IMR-90 (cell line): ENCODE measurements around the gene FOCAD. TPM values are rescaled to one million over a fixed set of nuclear protein-coding genes. Genes with fewer than 3 reads are reported as not detected.

Source experiments
- ATAC-seq: fragments of 200-7000 bp; cut with Tn5 transposase; 2 replicates; pipeline ENCODE4 v1.9.1; 2020; ENCODE audit warnings: low read depth, mild to moderate bottlenecking, moderate library complexity
- BruUV-seq: library from RNA; stranded (reverse); fragments of 400-500 nt; replicated peaks from 2 replicates; lab custom pipeline; 2021; lab: Mats Ljungman, UMichigan
- CTCF ChIA-PET: fragments of 300-600 bp; formaldehyde crosslinking; extraction: SDS; loops from one replicate; lab custom pipeline; 2021; ENCODE audit warnings: antibody characterized with exemption; lab: Yijun Ruan, JAX
- POLR2A ChIA-PET: fragments of 300-600 bp; sonication (Branson Sonifier 250); formaldehyde crosslinking; loops from one replicate; lab custom pipeline; 2022; ENCODE audit warnings: antibody characterized with exemption; ENCODE audit not compliant: unreplicated experiment; lab: Charles Lee
- DNase-seq: peaks from one replicate; pipeline ENCODE4 v3.0.0; 2013
- H2AFZ ChIP-seq: replicated peaks from 2 replicates; pipeline ENCODE3; 2013; ENCODE audit warnings: low read length, mild to moderate bottlenecking; ENCODE audit not compliant: poor library complexity
- H2AK5ac ChIP-seq: 2 replicates; pipeline ENCODE4 v1.6.1; 2013; ENCODE audit warnings: low read depth, low read length, inconsistent platforms
- H2AK9ac ChIP-seq: replicated peaks from 2 replicates; pipeline ENCODE3; 2013; ENCODE audit warnings: mild to moderate bottlenecking, low read depth, low read length, moderate library complexity; ENCODE audit not compliant: poor library complexity
- H2BK120ac ChIP-seq: 2 replicates; pipeline ENCODE4 v1.6.1; 2013; ENCODE audit warnings: low read depth, low read length, inconsistent platforms
- H2BK15ac ChIP-seq: 3 replicates; pipeline ENCODE4 v1.6.1; 2013; ENCODE audit warnings: low read depth, low read length, inconsistent platforms
- H2BK20ac ChIP-seq: 2 replicates; pipeline ENCODE4 v1.6.1; 2013; ENCODE audit warnings: low read depth, mild to moderate bottlenecking, inconsistent platforms, low read length, moderate library complexity
- H2BK5ac ChIP-seq: 2 replicates; pipeline ENCODE4 v1.6.1; 2013; ENCODE audit warnings: mild to moderate bottlenecking, low read depth, low read length, inconsistent platforms; ENCODE audit not compliant: poor library complexity, severe bottlenecking
- H3K14ac ChIP-seq: replicated peaks from 2 replicates; pipeline ENCODE4 v1.6.1; 2013; ENCODE audit warnings: low read depth, low read length, inconsistent platforms
- H3K18ac ChIP-seq: 2 replicates; pipeline ENCODE4 v1.6.1; 2013; ENCODE audit warnings: low read depth, low read length, control low read depth
- H3K23ac ChIP-seq: 2 replicates; pipeline ENCODE4 v1.6.1; 2013; ENCODE audit warnings: low read depth, low read length, inconsistent platforms
- H3K27ac ChIP-seq: 2 replicates; pipeline ENCODE4 v1.5.1; 2013; ENCODE audit warnings: mild to moderate bottlenecking, control low read depth, low read length; ENCODE audit not compliant: insufficient read depth
- H3K27me3 ChIP-seq: 2 replicates; pipeline ENCODE4 v1.6.1; 2013; ENCODE audit warnings: low read length; ENCODE audit not compliant: control insufficient read depth, insufficient read depth
- H3K36me3 ChIP-seq: 2 replicates; pipeline ENCODE4 v1.6.1; 2013; ENCODE audit warnings: low read length, mixed read lengths; ENCODE audit not compliant: control insufficient read depth, insufficient read depth
- H3K4ac ChIP-seq: 2 replicates; pipeline ENCODE4 v1.6.1; 2013; ENCODE audit warnings: low read depth, low read length, inconsistent platforms
- H3K4me1 ChIP-seq: 2 replicates; pipeline ENCODE4 v1.6.1; 2013; ENCODE audit warnings: low read length, mixed read lengths; ENCODE audit not compliant: control insufficient read depth, insufficient read depth
- H3K4me2 ChIP-seq: 2 replicates; pipeline ENCODE4 v1.6.1; 2013; ENCODE audit warnings: low read depth, mild to moderate bottlenecking, control low read depth, low read length, moderate library complexity
- H3K4me3 ChIP-seq: 2 replicates; pipeline ENCODE4 v1.5.1; 2013; ENCODE audit warnings: low read depth, mild to moderate bottlenecking, control low read depth, low read length, moderate library complexity; ENCODE audit not compliant: insufficient read depth
- H3K56ac ChIP-seq: 2 replicates; pipeline ENCODE4 v1.6.1; 2013; ENCODE audit warnings: low read length, inconsistent platforms; ENCODE audit not compliant: insufficient read depth; ENCODE audit errors: extremely low read depth
- H3K79me1 ChIP-seq, 2 experiments: 2 replicates each; pipeline ENCODE4 v1.6.1; 2013; ENCODE audit warnings: low read length in 2 of 2, inconsistent platforms in 1 of 2, low read depth in 1 of 2
- H3K9ac ChIP-seq: 2 replicates; pipeline ENCODE4 v1.6.1; 2013; ENCODE audit warnings: low read depth, low read length, control low read depth
- H3K9me1 ChIP-seq: 2 replicates; pipeline ENCODE4 v1.6.1; 2013; ENCODE audit warnings: low read length, inconsistent platforms; ENCODE audit not compliant: insufficient read depth
- H3K9me3 ChIP-seq: 2 replicates; pipeline ENCODE4 v1.6.1; 2013; ENCODE audit warnings: low read length; ENCODE audit not compliant: control insufficient read depth, insufficient read depth
- H4K20me1 ChIP-seq: 2 replicates; pipeline ENCODE4 v1.6.1; 2013; ENCODE audit warnings: low read length, inconsistent platforms; ENCODE audit not compliant: insufficient read depth
- H4K5ac ChIP-seq: 2 replicates; pipeline ENCODE4 v1.6.1; 2013; ENCODE audit warnings: mild to moderate bottlenecking, low read depth, low read length, control low read depth
- H4K8ac ChIP-seq, 2 experiments: 2 replicates each; pipeline ENCODE4 v1.6.1; 2013; ENCODE audit warnings: low read depth in 2 of 2, low read length in 2 of 2, control low read depth in 1 of 2, inconsistent platforms in 1 of 2
- H4K91ac ChIP-seq: 2 replicates; pipeline ENCODE4 v1.6.1; 2013; ENCODE audit warnings: low read depth, low read length, inconsistent platforms; ENCODE audit not compliant: insufficient read depth
- BHLHE40 ChIP-seq: fragments of 150-350 bp; IDR thresholded peaks from 2 replicates; pipeline ENCODE4 v1.6.1; 2016; ENCODE audit warnings: mild to moderate bottlenecking, low read depth, low read length
- CEBPB ChIP-seq: IDR thresholded peaks from 2 replicates; pipeline ENCODE4 v1.6.1; 2012; ENCODE audit warnings: low read depth, low read length, improper control_type of control experiment
- SMC3 ChIP-seq: fragments of 150-350 bp; IDR thresholded peaks from 2 replicates; pipeline ENCODE4 v1.6.1; 2016; ENCODE audit warnings: low read depth, mild to moderate bottlenecking, antibody characterized with exemption, low read length, moderate library complexity
- dilution Hi-C: fragments of 300-500 bp; cut with HindIII; formaldehyde crosslinking; loops from one replicate; pipeline ENCODE4 v1.14.3; 2018; ENCODE audit warnings: low sequenced_read_pairs; ENCODE audit not compliant: unreplicated experiment
- in situ Hi-C: fragments of 300-500 bp; cut with MboI; formaldehyde crosslinking; loops from 3 replicates; pipeline ENCODE4 v1.14.3; 2019; ENCODE audit warnings: low sequenced_read_pairs, inconsistent platforms, mixed read lengths
- intact Hi-C: fragments of 100-400 bp; cut with micrococcal nuclease; formaldehyde crosslinking; loops from 2 replicates; pipeline ENCODE4 v1.10.0; 2022
- polyA plus RNA-seq, 3 experiments: library from polyadenylated mRNA; depleted of rRNA; stranded (reverse); fragments of >200 nt; gene quantifications; 2 replicates each; pipeline ENCODE4 v1.2.3, GENCODE V29; 2012; ENCODE audit warnings: low replicate concordance in 1 of 3
- total RNA-seq: library from RNA; depleted of rRNA; stranded (reverse); fragments of >200 nt; gene quantifications from 2 replicates; pipeline ENCODE4 v1.2.3, GENCODE V29; 2012
- TF ChIP-seq, protein P1 (sequence below): fragments of 150-350 bp; IDR thresholded peaks from 2 replicates; pipeline ENCODE4 v1.6.1; 2016; ENCODE audit warnings: low read depth, mild to moderate bottlenecking, low read length, moderate library complexity, borderline replicate concordance

FOCAD gene
- total and polyA plus RNA-seq, 2 of the 4 experiments (the other 2 are of a cell fraction): 28.8 to 91.2 TPM

DNA sequence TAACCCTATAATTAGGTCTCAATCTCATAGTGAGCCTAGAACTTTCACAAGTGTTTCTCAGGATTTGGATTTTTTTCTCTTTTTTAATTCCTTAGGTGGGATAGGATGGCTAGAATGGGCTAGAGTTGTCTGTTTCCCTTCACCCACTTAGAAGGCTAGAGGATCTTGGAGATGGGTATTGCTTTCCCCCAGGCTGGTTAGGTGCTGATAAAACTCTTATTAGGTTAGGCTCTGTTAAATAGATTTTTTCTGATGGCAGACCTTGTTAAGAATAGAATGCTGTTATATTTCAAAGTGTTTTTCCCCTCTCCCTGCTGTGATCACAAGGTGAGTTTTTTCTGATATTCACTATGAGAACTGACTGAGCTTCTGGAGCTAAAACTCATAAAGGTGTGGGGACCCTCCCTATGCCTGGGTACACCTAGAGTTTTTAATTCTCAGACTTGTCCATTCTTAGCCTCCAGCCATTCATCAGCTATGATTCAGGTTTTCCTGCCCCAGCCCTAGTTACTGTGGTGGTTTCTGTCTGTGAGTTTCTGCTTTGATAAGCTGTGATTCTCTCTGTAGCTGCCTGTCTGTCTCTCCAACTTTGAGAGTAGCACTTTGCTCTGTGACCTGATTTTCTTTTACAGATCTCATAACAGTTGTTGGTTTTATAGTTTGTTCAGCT, 215.0 kb downstream of the FOCAD start:
- Histone ChIP-seq H4K8ac (no peak overlapping the region), H3K27ac (no peak overlapping the region), H4K20me1 (no peaks in the 10 kb centered on the region), H3K4ac (no peak overlapping the region), H3K18ac (no peak overlapping the region), H3K9me3 (no peaks in the 10 kb centered on the region), H3K9me1 (no peaks in the 10 kb centered on the region), H2BK20ac (no peak overlapping the region), H3K4me2 (no peak overlapping the region), H2BK120ac (no peak overlapping the region), H3K4me3 (no peak overlapping the region), H2AK5ac (no peak overlapping the region), H4K5ac (no peak overlapping the region), H2AK9ac (no peak overlapping the region), H3K4me1 (0 out of 2 replicates have a peak, but pooled peaks cover 2% of the 10 kb centered on the region), H2BK5ac (no peak overlapping the region), H3K9ac (no peak overlapping the region), H3K27me3 (no peaks in the 10 kb centered on the region), H3K14ac (no peak overlapping the region), H3K56ac (no peak overlapping the region), H3K79me1 (no peaks in the 10 kb centered on the region; a peak in 1 of 4 replicates), H4K91ac (no peak overlapping the region), H2AFZ (no peak overlapping the region), H3K23ac (no peak overlapping the region), H2BK15ac (no peak overlapping the region), H3K36me3 (no peaks in the 10 kb centered on the region)
- POLR2A ChIA-PET: interaction anchor here (0.7 kb wide), 1 partner anchor 18 kb away, joined by 7 read pairs; no protein-coding TSS in a partner anchor
- no peak for ATAC-seq
- no peak for TF ChIP-seq SMC3
- TF ChIP-seq BHLHE40: no peak
- no peak for TF ChIP-seq CEBPB
- TF ChIP-seq, protein P1, sequence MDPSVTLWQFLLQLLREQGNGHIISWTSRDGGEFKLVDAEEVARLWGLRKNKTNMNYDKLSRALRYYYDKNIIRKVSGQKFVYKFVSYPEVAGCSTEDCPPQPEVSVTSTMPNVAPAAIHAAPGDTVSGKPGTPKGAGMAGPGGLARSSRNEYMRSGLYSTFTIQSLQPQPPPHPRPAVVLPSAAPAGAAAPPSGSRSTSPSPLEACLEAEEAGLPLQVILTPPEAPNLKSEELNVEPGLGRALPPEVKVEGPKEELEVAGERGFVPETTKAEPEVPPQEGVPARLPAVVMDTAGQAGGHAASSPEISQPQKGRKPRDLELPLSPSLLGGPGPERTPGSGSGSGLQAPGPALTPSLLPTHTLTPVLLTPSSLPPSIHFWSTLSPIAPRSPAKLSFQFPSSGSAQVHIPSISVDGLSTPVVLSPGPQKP: no peak
- in situ Hi-C loops (no loop called here), intact Hi-C loops (no loop called here), dilution Hi-C loops (no loop called here)
- CTCF ChIA-PET: interaction anchor here (0.7 to 1.5 kb wide), 4 partner anchors 9 to 17 kb away, joined by 3 to 4 read pairs (median 4); no protein-coding TSS in a partner anchor
- DNase-seq: peak; percentile 16
- BruUV-seq: no TSS peak
